Activated CD4-positive, alpha-beta memory T cell treated with anti-CD3 and anti-CD28 coated beads for 36 hours (primary cell): Measurements from ENCODE around the gene PPWD1. TPM values are rescaled to one million over a fixed set of nuclear protein-coding genes. Genes with fewer than 3 reads are reported as not detected.

ENCODE experiments used
- CTCF ChIA-PET: fragments of 350-600 bp; sonication (Branson Sonifier 250); formaldehyde crosslinking; loops from one replicate; lab custom pipeline; 2021; ENCODE audit warnings: antibody characterized with exemption, inconsistent platforms; lab: Charles Lee
- POLR2A ChIA-PET: fragments of 350-600 bp; sonication (Branson Sonifier 250); formaldehyde crosslinking; loops from one replicate; lab custom pipeline; 2021; ENCODE audit warnings: antibody characterized with exemption; lab: Charles Lee
- DNase-seq: peaks from one replicate; pipeline ENCODE4 v3.0.0-alpha.2; 2020
- H3K27ac Mint-ChIP-seq: one replicate; pipeline ENCODE4 v1.8.0; 2021; ENCODE audit warnings: mixed read lengths
- H3K27me3 Mint-ChIP-seq: one replicate; pipeline ENCODE4 v1.8.0; 2021; ENCODE audit warnings: mixed read lengths
- H3K36me3 Mint-ChIP-seq: one replicate; pipeline ENCODE4 v1.8.0; 2021; ENCODE audit warnings: mixed read lengths
- H3K4me1 Mint-ChIP-seq: one replicate; pipeline ENCODE4 v1.8.0; 2021; ENCODE audit warnings: low read depth, mixed read lengths
- H3K4me3 Mint-ChIP-seq: one replicate; pipeline ENCODE4 v1.8.0; 2021; ENCODE audit warnings: mild to moderate bottlenecking, mixed read lengths
- H3K9me3 Mint-ChIP-seq: one replicate; pipeline ENCODE4 v1.8.0; 2021; ENCODE audit warnings: mixed read lengths
- intact Hi-C: fragments of 100-400 bp; cut with micrococcal nuclease; formaldehyde crosslinking; loops from one replicate; pipeline ENCODE4 v1.15.1; 2023
- total RNA-seq, 2 experiments: library from RNA; stranded (reverse); gene quantifications; one replicate each; pipeline ENCODE4 v1.2.3, GENCODE V29; 2021

PPWD1 gene
- total RNA-seq, 2 experiments from 2014 or later = 38.0 to 42.2 TPM

DNA sequence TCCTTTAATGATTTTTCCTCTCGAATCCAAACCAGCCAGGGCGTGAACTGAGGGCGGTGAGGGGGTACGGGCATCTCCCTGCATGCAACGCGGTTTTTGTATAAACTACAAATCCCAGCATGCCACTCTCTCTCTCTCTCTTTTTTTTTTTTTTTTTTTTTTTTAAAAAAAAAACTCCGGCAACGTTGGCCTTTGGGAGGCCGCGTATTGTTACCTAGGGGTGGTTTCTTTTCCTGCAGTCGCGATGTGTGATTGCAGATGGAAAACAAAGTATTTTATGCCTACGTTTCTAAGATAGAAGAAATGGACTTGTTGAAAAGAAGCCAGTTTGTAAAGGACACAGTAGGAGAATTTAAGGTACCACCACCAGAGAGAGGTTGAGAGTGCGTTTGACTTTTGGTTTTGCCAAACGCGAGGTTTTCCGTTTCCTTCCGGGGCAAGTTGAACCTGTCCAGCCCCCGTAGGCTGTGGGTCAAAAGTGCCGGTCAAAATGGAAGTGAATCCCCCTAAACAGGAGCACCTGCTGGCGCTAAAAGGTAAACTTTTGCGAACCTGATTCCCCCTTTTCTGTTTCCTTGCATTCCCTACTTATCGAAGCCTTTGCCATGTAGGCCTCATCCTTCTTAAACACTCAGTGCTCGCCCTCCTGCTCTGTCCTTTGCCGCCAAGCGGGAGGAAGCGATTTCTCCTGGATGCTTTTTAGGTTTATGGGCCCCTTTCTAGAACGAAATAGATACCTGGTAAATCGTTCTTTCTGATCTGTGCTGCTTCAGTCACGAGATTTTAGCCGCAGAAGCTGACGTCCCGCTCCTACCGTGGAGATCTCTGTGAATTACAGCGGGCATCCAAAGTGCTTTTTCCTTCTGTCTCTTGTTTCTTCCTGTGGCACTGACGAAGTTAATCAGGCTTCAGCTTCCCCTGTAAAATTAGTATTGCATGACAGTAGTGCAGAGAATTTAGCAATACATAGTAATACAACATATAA lies 61.8 kb downstream of the PPWD1 start, which contains the start of the genes SHLD3 and TRAPPC13:
Gene SHLD3, plus strand, starts transcription at position 457 of the 985 bp plus-strand sequence. CDS start 4,561 bp downstream, outside the sequence.
Gene TRAPPC13, plus strand, starts transcription at position 457 of the 985 bp plus-strand sequence. Its CDS starts 34 bp downstream, at position 491.
- peak within 1 kb of the TSS; percentile 96 for H3K27ac Mint-ChIP-seq
- DNase-seq = peak; percentile 89
- H3K27me3 Mint-ChIP-seq = no peaks in the 10 kb centered on the region
- intact Hi-C loops = loop anchor here (1.0 to 10.0 kb wide), 7 partner anchors 62 to 857 kb away; partner anchors contain the start of genes CENPK, CWC27, ERBIN and PPWD1
- CTCF ChIA-PET = no interaction called here
- H3K4me3 Mint-ChIP-seq = peak within 1 kb of the TSS; percentile 96
- H3K4me1 Mint-ChIP-seq = peaks cover 39% of the 10 kb centered on the region
- H3K36me3 Mint-ChIP-seq = peaks cover 5% of the 10 kb centered on the region
- POLR2A ChIA-PET = interaction anchor here (0.8 to 3.4 kb wide), 3 partner anchors 62 to 302 kb away, joined by 3 to 19 read pairs (median 4); partner anchors contain the start of genes CENPK, ERBIN, NLN and PPWD1
- H3K9me3 Mint-ChIP-seq = no peaks in the 10 kb centered on the region

GRCh38 chr5:65625743-65626142 lies 62.6 kb downstream of the PPWD1 start:
- CTCF ChIA-PET = no interaction called here
- intact Hi-C loops = loop anchor here (1.0 to 10.0 kb wide), 3 partner anchors 301 to 519 kb away; partner anchors contain the start of genes ERBIN and SREK1
- Mint-ChIP-seq H3K9me3 (no peaks in the 10 kb centered on the region), H3K27me3 (no peaks in the 10 kb centered on the region), H3K4me1 (peaks cover 40% of the 10 kb centered on the region), H3K27ac (peak overlapping the region; percentile 96), H3K4me3 (peak overlapping the region; percentile 96), H3K36me3 (peaks cover 6% of the 10 kb centered on the region)
- POLR2A ChIA-PET = interaction anchor here (0.7 to 3.4 kb wide), 2 partner anchors 36 to 62 kb away, joined by 3 to 19 read pairs; partner anchors contain the start of genes CENPK and PPWD1
- no peak for DNase-seq

- no peaks in the 10 kb centered on the region for H3K9me3 Mint-ChIP-seq
- H3K27me3 Mint-ChIP-seq = no peaks in the 10 kb centered on the region
- no peak overlapping the region for H3K4me3 Mint-ChIP-seq
- intact Hi-C loops = no loop called here
- peaks cover 6% of the 10 kb centered on the region for H3K36me3 Mint-ChIP-seq
- H3K27ac Mint-ChIP-seq = no peak overlapping the region
- CTCF ChIA-PET = interaction anchor here (0.5 kb wide), 1 partner anchor 411 kb away, joined by 3 read pairs; no protein-coding TSS in a partner anchor
- H3K4me1 Mint-ChIP-seq = peaks cover 21% of the 10 kb centered on the region
- POLR2A ChIA-PET = no interaction called here
- DNase-seq = no peak
Observed at GRCh38 chr5:65630981-65631380, 67.9 kb downstream of the PPWD1 start.

Other genes starting within 250 kb of the PPWD1 start
- gene ADAMTS6, start 81.4 kb upstream of the PPWD1 start, total RNA-seq = under 1 TPM; 0.44 to 0.45 TPM
- 10 to 100 TPM; 79.7 to 87.5 TPM for gene CENPK, start 128 bp upstream of the PPWD1 start, total RNA-seq
- 1 to 10 TPM; 5.3 to 5.6 TPM for gene TRIM23, start 61.0 kb downstream of the PPWD1 start, total RNA-seq
- 1 to 10 TPM; 2.6 to 3.1 TPM for gene SHLD3, start 61.7 kb downstream of the PPWD1 start, total RNA-seq
- gene TRAPPC13, start 61.7 kb downstream of the PPWD1 start, total RNA-seq = 10 to 100 TPM; 22.4 to 23.2 TPM
- gene SGTB, start 158.8 kb downstream of the PPWD1 start, total RNA-seq = 10 to 100 TPM; 16.5 to 16.7 TPM
- 10 to 100 TPM; 22.7 to 23.7 TPM for gene NLN, start 158.9 kb downstream of the PPWD1 start, total RNA-seq